Measurements from ENCODE around the gene LPAR1. TPM values are rescaled to one million over a fixed set of nuclear protein-coding genes. Genes with fewer than 3 reads are reported as not detected.

LPAR1 gene
- total RNA-seq, 2 donors from 2014 or later = 5.0 to 5.9 TPM

DNA sequence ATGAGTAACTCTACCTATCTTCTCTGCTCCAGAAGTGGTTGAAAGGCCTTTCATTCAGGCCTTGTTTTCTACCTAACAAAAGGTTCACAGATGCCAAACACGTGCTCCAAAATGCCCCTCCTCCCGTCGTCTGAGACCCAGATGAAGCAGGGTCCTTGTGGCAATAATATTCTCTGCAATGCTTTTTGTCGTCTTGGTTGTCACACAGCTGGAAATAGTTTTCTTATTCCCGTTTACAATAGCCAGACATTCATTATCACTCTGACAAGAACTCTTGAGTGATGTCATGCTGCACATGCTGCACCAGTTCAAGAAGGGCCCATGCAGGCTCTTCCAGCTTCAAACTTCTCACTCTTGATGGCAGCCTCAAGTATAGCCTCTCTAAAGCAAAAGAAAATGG is 7.8 kb downstream of the LPAR1 start:
- Histone ChIP-seq H3K9ac (ENCODE audit: extremely low read depth, low read length, poor library complexity, severe bottlenecking) (no peak overlapping the region), H3K36me3 (ENCODE audit: control insufficient read depth, insufficient read depth, low read length) (no peaks in the 10 kb centered on the region), H3K9me3 (ENCODE audit: control insufficient read depth, low read length) (no peaks in the 10 kb centered on the region), H3K4me1 (ENCODE audit: control insufficient read depth, insufficient read depth, low read length) (no peaks in the 10 kb centered on the region), H3K4me3 (ENCODE audit: low read length) (no peak overlapping the region), H3K27ac (ENCODE audit: low read depth, low read length) (no peak overlapping the region), H3K27me3 (ENCODE audit: control insufficient read depth, insufficient read depth, low read length, poor library complexity, severe bottlenecking) (no peaks in the 10 kb centered on the region)
- no peak for DNase-seq
- Mint-ChIP-seq H3K27ac (no peak overlapping the region), H3K36me3 (ENCODE audit: low read depth) (no peaks in the 10 kb centered on the region), H3K4me3 (no peak overlapping the region), H3K27me3 (ENCODE audit: insufficient read depth) (peaks cover 8% of the 10 kb centered on the region), H3K4me1 (peaks cover 18% of the 10 kb centered on the region), H3K9me3 (peaks cover under 1% of the 10 kb centered on the region)
- 62 to 73% methylated on average over 5 of the region's 5 CpGs for WGBS, 2 experiments (ENCODE audit: insufficient coverage in 1 of 2, insufficient read length in 1 of 2)
- TF ChIP-seq, protein P1, sequence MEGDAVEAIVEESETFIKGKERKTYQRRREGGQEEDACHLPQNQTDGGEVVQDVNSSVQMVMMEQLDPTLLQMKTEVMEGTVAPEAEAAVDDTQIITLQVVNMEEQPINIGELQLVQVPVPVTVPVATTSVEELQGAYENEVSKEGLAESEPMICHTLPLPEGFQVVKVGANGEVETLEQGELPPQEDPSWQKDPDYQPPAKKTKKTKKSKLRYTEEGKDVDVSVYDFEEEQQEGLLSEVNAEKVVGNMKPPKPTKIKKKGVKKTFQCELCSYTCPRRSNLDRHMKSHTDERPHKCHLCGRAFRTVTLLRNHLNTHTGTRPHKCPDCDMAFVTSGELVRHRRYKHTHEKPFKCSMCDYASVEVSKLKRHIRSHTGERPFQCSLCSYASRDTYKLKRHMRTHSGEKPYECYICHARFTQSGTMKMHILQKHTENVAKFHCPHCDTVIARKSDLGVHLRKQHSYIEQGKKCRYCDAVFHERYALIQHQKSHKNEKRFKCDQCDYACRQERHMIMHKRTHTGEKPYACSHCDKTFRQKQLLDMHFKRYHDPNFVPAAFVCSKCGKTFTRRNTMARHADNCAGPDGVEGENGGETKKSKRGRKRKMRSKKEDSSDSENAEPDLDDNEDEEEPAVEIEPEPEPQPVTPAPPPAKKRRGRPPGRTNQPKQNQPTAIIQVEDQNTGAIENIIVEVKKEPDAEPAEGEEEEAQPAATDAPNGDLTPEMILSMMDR (conservative IDR thresholded peaks at IDR 0.05) = no peak

DNA sequence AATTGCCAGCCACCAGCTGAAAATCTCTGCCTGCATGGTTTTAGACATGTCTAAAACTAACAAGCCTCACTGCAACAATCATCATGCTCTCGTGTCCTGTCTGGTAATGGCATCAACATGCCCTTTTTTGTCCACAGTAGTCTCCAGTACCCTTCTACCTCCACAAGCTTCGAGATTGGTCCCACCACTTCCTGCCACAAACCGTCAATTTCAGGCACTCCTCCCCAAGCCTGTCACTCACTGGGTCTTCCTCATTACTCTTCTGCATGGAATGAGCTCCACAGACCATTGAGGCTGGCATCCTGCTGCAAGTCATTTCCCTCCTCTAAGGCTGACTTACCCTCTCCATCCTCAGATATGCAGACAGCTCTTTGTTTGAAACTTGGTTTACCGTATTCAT is 9.0 kb downstream of the LPAR1 start:
- Histone ChIP-seq H3K27ac (ENCODE audit: low read depth, low read length) (no peak overlapping the region), H3K4me3 (ENCODE audit: low read length) (no peak overlapping the region), H3K27me3 (ENCODE audit: control insufficient read depth, insufficient read depth, low read length, poor library complexity, severe bottlenecking) (no peaks in the 10 kb centered on the region), H3K9ac (ENCODE audit: extremely low read depth, low read length, poor library complexity, severe bottlenecking) (no peak overlapping the region), H3K36me3 (ENCODE audit: control insufficient read depth, insufficient read depth, low read length) (no peaks in the 10 kb centered on the region), H3K4me1 (ENCODE audit: control insufficient read depth, insufficient read depth, low read length) (no peaks in the 10 kb centered on the region), H3K9me3 (ENCODE audit: control insufficient read depth, low read length) (no peaks in the 10 kb centered on the region)
- Mint-ChIP-seq H3K27me3 (ENCODE audit: insufficient read depth) (no peaks in the 10 kb centered on the region), H3K27ac (no peak overlapping the region), H3K36me3 (ENCODE audit: low read depth) (no peaks in the 10 kb centered on the region), H3K9me3 (peaks cover 8% of the 10 kb centered on the region), H3K4me1 (peaks cover 16% of the 10 kb centered on the region), H3K4me3 (no peak overlapping the region)
- DNase-seq = no peak
- TF ChIP-seq, protein P1 (conservative IDR thresholded peaks at IDR 0.05) = no peak
- WGBS, 2 experiments (ENCODE audit: insufficient coverage in 1 of 2, insufficient read length in 1 of 2) = 92 to 100% methylated on average over 4 of the region's 4 CpGs

DNA sequence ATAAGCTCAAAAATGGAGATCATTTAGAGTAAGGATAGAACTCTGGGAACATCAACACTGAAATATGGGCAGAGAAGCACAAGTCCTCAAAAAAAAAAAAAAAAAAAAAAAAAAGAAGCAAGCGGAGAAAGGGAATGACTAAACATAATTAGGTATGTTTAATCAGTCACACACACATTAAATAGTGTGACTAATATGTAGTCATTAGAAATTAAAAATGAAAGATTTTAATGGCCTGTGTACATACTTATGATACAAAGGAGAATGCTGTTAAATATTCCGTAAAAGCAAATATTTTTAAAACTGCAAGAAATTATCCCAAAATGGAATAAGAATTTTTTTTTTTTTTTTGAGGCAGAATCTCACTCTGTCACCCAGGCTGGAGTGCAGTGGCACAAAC is 10.5 kb downstream of the LPAR1 start:
- Mint-ChIP-seq H3K27me3 (ENCODE audit: insufficient read depth) (no peaks in the 10 kb centered on the region), H3K4me3 (no peak overlapping the region), H3K36me3 (ENCODE audit: low read depth) (no peaks in the 10 kb centered on the region), H3K27ac (no peak overlapping the region), H3K9me3 (peaks cover 8% of the 10 kb centered on the region), H3K4me1 (peaks cover 16% of the 10 kb centered on the region)
- no peak overlapping the region for H3K9ac ChIP-seq (ENCODE audit: extremely low read depth, low read length, poor library complexity, severe bottlenecking)
- H3K27ac ChIP-seq (ENCODE audit: low read depth, low read length) = no peak overlapping the region
- TF ChIP-seq, protein P1 (conservative IDR thresholded peaks at IDR 0.05) = no peak
- no peak for DNase-seq
- no peaks in the 10 kb centered on the region for H3K4me1 ChIP-seq (ENCODE audit: control insufficient read depth, insufficient read depth, low read length)
- no peaks in the 10 kb centered on the region for H3K9me3 ChIP-seq (ENCODE audit: control insufficient read depth, low read length)
- H3K36me3 ChIP-seq (ENCODE audit: control insufficient read depth, insufficient read depth, low read length) = no peaks in the 10 kb centered on the region
- H3K4me3 ChIP-seq (ENCODE audit: low read length) = no peak overlapping the region
- H3K27me3 ChIP-seq (ENCODE audit: control insufficient read depth, insufficient read depth, low read length, poor library complexity, severe bottlenecking) = no peaks in the 10 kb centered on the region
- WGBS, 2 experiments (ENCODE audit: insufficient coverage in 1 of 2, insufficient read length in 1 of 2) = 90 to 100% methylated on average over 1 of the region's 2 CpGs

Measured in endodermal cell (in vitro differentiated cells).